AG09309 (cell line): Measurements from ENCODE around the gene WDR43.

ENCODE experiments used
- DNase-seq: peaks from one replicate; pipeline ENCODE4 v3.0.0-alpha.2; 2010; ENCODE audit warnings: low read depth
- H3K4me3 ChIP-seq: 2 replicates; pipeline ENCODE4 v1.5.1; 2011; ENCODE audit warnings: mild to moderate bottlenecking, low read depth, low read length, moderate library complexity; ENCODE audit not compliant: control insufficient read depth
- TF ChIP-seq, protein P1 (sequence below): IDR thresholded peaks from 2 replicates; pipeline ENCODE4 v1.5.1; 2011; ENCODE audit warnings: mild to moderate bottlenecking, low read depth, low read length, inconsistent platforms; ENCODE audit not compliant: insufficient read depth, control insufficient read depth; ENCODE audit errors: missing control alignments

Gene WDR43

DNA sequence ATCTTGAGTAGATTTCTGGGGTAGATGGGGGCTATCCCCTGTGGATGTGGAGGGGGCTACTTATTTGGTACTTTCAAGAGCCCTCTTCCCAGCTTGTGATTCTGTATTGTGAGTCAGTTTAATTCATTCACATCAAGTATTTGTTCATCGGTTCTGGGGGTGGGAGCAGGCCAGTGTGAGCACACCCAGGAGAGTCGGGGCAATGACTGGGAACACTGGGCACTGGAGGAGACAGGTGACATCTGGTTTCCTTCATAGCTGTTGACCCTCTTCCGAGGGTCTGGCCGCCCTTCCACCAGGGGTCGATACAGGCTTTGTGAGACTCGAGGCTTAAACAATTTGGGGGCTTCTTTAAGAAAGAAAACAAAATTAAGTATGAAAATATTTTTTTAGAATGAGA is 84.1 kb downstream of the WDR43 start:
- no peak overlapping the region for H3K4me3 ChIP-seq
- TF ChIP-seq, protein P1, sequence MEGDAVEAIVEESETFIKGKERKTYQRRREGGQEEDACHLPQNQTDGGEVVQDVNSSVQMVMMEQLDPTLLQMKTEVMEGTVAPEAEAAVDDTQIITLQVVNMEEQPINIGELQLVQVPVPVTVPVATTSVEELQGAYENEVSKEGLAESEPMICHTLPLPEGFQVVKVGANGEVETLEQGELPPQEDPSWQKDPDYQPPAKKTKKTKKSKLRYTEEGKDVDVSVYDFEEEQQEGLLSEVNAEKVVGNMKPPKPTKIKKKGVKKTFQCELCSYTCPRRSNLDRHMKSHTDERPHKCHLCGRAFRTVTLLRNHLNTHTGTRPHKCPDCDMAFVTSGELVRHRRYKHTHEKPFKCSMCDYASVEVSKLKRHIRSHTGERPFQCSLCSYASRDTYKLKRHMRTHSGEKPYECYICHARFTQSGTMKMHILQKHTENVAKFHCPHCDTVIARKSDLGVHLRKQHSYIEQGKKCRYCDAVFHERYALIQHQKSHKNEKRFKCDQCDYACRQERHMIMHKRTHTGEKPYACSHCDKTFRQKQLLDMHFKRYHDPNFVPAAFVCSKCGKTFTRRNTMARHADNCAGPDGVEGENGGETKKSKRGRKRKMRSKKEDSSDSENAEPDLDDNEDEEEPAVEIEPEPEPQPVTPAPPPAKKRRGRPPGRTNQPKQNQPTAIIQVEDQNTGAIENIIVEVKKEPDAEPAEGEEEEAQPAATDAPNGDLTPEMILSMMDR, result no peak
- DNase-seq, result no peak

DNA sequence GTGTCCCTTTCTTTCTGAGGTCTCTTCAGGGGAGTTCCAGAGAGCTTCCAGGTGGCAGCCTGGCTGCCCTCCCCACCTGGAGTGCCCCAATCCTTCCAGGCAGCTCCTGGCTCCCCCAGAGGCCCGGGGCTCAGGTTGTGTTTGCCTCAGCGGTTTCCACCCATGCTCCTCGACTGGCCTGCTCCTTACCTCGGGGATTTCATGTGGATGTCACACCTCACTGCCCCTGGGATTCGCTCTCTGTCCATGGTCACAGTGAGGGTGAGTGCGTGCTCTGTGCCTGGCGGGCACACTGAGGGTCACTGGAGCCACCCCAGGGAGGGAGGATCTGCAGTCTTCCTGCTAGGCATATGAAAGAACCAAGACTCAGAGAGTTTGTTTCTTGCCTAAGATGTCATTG is 84.6 kb downstream of the WDR43 start:
- DNase-seq, result no peak
- H3K4me3 ChIP-seq, result no peak overlapping the region
- TF ChIP-seq, protein P1, result no peak

GRCh38 chr2:28979576-28980366 is 85.3 kb downstream of the WDR43 start:
- no peak for DNase-seq
- TF ChIP-seq, protein P1, result no peak
- H3K4me3 ChIP-seq, result no peak overlapping the region

- TF ChIP-seq, protein P1, result no peak
- no peak for DNase-seq
Measured at GRCh38 chr2:28980368-28981015, 86.0 kb downstream of the WDR43 start.

GRCh38 chr2:28981016-28981441 is 86.6 kb downstream of the WDR43 start, which contains the start of gene TOGARAM2:
Gene TOGARAM2, plus strand, starts transcription at chr2:28981298. Its CDS starts 13,537 bp downstream, at chr2:28994835.
- DNase-seq, result no peak
- H3K4me3 ChIP-seq, result no peak within 1 kb of the TSS

More at GRCh38 chr2:28980368-28981015, 86.0 kb downstream of the WDR43 start:
- no peak overlapping the region for H3K4me3 ChIP-seq

DNA sequence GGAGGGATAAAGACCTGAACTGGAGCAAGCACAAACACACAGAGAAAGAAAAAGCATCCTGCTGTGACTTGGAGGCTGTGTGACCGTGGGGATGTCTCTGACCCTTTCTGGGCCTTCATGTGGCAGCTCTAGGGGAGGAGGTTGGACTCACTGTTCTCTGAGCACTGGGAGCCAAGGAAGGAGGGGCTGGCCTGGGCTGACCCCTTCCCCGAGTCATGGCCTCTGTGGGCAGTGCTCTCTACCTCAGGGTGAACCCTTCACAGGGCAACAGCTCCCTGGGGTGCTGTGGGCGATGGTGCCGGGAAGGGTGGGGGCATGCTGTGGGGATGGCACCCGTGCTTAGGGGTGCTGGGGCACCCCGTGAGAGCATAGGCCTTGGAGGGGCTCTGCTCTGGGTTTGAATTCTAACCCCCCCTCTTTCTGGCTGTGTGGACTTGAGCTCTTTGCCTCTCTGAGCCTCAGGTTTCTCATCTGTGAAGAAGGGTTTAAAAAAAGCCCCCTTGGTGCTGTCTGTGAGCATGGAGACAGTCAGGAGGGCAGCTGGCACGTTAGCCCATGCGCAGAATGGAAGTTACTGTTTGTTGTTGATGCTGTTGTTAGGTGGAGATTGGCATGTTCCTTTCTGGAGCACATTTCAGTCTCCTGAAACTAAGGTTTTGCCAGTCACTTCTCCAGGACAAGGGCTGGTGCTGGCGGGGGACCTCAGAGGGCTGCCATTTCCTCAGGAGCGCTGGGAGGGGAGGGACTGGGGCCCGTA is 87.3 kb downstream of the WDR43 start:
- TF ChIP-seq, protein P1, result no peak
- no peak for DNase-seq
- no peak overlapping the region for H3K4me3 ChIP-seq

More at GRCh38 chr2:28981016-28981441, 86.6 kb downstream of the WDR43 start, which contains the start of gene TOGARAM2:
- TF ChIP-seq, protein P1, result no peak
